Measurements from ENCODE around the gene SIGLEC1. TPM values are rescaled to one million over a fixed set of nuclear protein-coding genes. Genes with fewer than 3 reads are reported as not detected.

The SIGLEC1 gene
- total and polyA plus RNA-seq, 4 experiments from 2014 or later: 0.30 to 0.32 TPM; not detected in 2

- H3K27ac Mint-ChIP-seq: peak overlapping the region in 6 of 7 donors; percentile 30 to 85 (median 64)
These were observed 39.4 kb upstream of the SIGLEC1 start for GRCh38 chr20:3751675-3752385.

GRCh38 chr20:3751305-3751674 lies 38.9 kb upstream of the SIGLEC1 start:
- Histone ChIP-seq H3K27ac (ENCODE audit: low read depth, low read length) (no peak overlapping the region), H3K4me1 (ENCODE audit: insufficient read depth, low read length) (no peaks in the 10 kb centered on the region), H3K4me3 (ENCODE audit: low read length in 2 of 2) (no peak overlapping the region), H3K9me3 (ENCODE audit: control insufficient read depth in 1 of 2, low read length in 2 of 2) (no peaks in the 10 kb centered on the region), H3K27me3 (ENCODE audit: insufficient read depth, low read length) (no peaks in the 10 kb centered on the region), H3K36me3 (ENCODE audit: insufficient read depth, low read length) (no peaks in the 10 kb centered on the region)
- peaks cover 2 to 14% (median 12%) of the 10 kb centered on the region in 4 donors for H3K4me1 Mint-ChIP-seq
- CTCF ChIA-PET (ENCODE audit: partially characterized antibody): interaction anchor here (0.7 to 6.2 kb wide), 7 partner anchors 9 to 258 kb away, joined by 3 to 64 read pairs (median 3); partner anchors contain the start of gene ADISSP
- H3K27me3 Mint-ChIP-seq: peaks cover 0 to 3% of the 10 kb centered on the region in 2 donors
- no peak overlapping the region for H3K27ac Mint-ChIP-seq
- no peak for DNase-seq
- peak overlapping the region in 4 of 8 donors; percentile 25 to 65 (median 50) for H3K4me3 Mint-ChIP-seq
- H3K9me3 Mint-ChIP-seq: peaks cover 0 to 2% (median 0%) of the 10 kb centered on the region in 8 donors
- intact Hi-C loops (cut with micrococcal nuclease): no loop called here
- H3K36me3 Mint-ChIP-seq: peaks cover 0 to 3% of the 10 kb centered on the region in 2 donors
- POLR2A ChIA-PET (ENCODE audit: partially characterized antibody): interaction anchor here (0.5 to 1.2 kb wide), 2 partner anchors 33 to 1378 kb away, joined by 3 read pairs; no protein-coding TSS in a partner anchor

More at GRCh38 chr20:3751675-3752385, 39.4 kb upstream of the SIGLEC1 start:
- DNase-seq: peak; percentile 34 to 73 (median 52)
- Histone ChIP-seq H3K9me3 (ENCODE audit: control insufficient read depth in 1 of 2, low read length in 2 of 2) (no peaks in the 10 kb centered on the region), H3K4me1 (ENCODE audit: insufficient read depth, low read length) (no peaks in the 10 kb centered on the region), H3K27ac (ENCODE audit: low read depth, low read length) (no peak overlapping the region), H3K36me3 (ENCODE audit: insufficient read depth, low read length) (no peaks in the 10 kb centered on the region), H3K4me3 (ENCODE audit: low read length in 2 of 2) (peak overlapping the region in 1 of 2 donors; percentile 23), H3K27me3 (ENCODE audit: insufficient read depth, low read length) (no peaks in the 10 kb centered on the region)
- Mint-ChIP-seq H3K4me1 (peaks cover 2 to 14% (median 12%) of the 10 kb centered on the region in 4 donors), H3K27me3 (peaks cover 0 to 3% of the 10 kb centered on the region in 2 donors), H3K9me3 (peaks cover 0 to 2% (median 0%) of the 10 kb centered on the region in 8 donors), H3K36me3 (peaks cover 3 to 4% of the 10 kb centered on the region in 2 donors), H3K4me3 (peak overlapping the region in 7 of 8 donors; percentile 50 to 78 (median 76))
- intact Hi-C loops (cut with micrococcal nuclease): no loop called here
- CTCF ChIA-PET (ENCODE audit: partially characterized antibody): interaction anchor here (1.0 to 6.2 kb wide), 8 partner anchors 9 to 341 kb away, joined by 3 to 64 read pairs (median 5); partner anchors contain the start of genes ADISSP and AP5S1
- POLR2A ChIA-PET (ENCODE audit: partially characterized antibody): interaction anchor here (1.2 kb wide), 1 partner anchor 33 kb away, joined by 3 read pairs; no protein-coding TSS in a partner anchor

- H3K4me1 ChIP-seq (ENCODE audit: insufficient read depth, low read length): peaks cover 7% of the 10 kb centered on the region
- CTCF ChIA-PET (ENCODE audit: partially characterized antibody): interaction anchor here (1.7 to 6.2 kb wide), 3 partner anchors 11 to 105 kb away, joined by 7 to 64 read pairs (median 38); partner anchors contain the start of gene ADISSP
- H3K9me3 ChIP-seq (ENCODE audit: control insufficient read depth in 1 of 2, low read length in 2 of 2): no peaks in the 10 kb centered on the region
- no peaks in the 10 kb centered on the region for H3K27me3 ChIP-seq (ENCODE audit: insufficient read depth, low read length)
- POLR2A ChIA-PET (ENCODE audit: partially characterized antibody): interaction anchor here (1.0 kb wide), 1 partner anchor 18 kb away, joined by 3 read pairs; the partner anchor contains the start of gene ADISSP
- Mint-ChIP-seq H3K27me3 (peaks cover 0 to 3% of the 10 kb centered on the region in 2 donors), H3K36me3 (peaks cover 0 to 3% of the 10 kb centered on the region in 2 donors), H3K9me3 (peaks cover 0 to 2% (median 0%) of the 10 kb centered on the region in 8 donors), H3K4me3 (no peak overlapping the region), H3K27ac (no peak overlapping the region), H3K4me1 (peaks cover 2 to 21% (median 17%) of the 10 kb centered on the region in 4 donors)
- DNase-seq: no peak
- no peaks in the 10 kb centered on the region for H3K36me3 ChIP-seq (ENCODE audit: insufficient read depth, low read length)
- no peak overlapping the region for H3K27ac ChIP-seq (ENCODE audit: low read depth, low read length)
- intact Hi-C loops (cut with micrococcal nuclease): no loop called here
- H3K4me3 ChIP-seq (ENCODE audit: low read length in 2 of 2): no peak overlapping the region
These were observed 37.5 kb upstream of the SIGLEC1 start for GRCh38 chr20:3749689-3750531.

- no peak for DNase-seq
- POLR2A ChIA-PET (ENCODE audit: partially characterized antibody): interaction anchor here (1.0 kb wide), 1 partner anchor 19 kb away, joined by 3 read pairs; the partner anchor contains the start of gene ADISSP
- intact Hi-C loops (cut with micrococcal nuclease): no loop called here
- H3K36me3 Mint-ChIP-seq: no peaks in the 10 kb centered on the region
- H3K27ac ChIP-seq (ENCODE audit: low read depth, low read length): no peak overlapping the region
- H3K4me3 Mint-ChIP-seq: no peak overlapping the region
- H3K9me3 Mint-ChIP-seq: peaks cover 0 to 2% (median 0%) of the 10 kb centered on the region in 8 donors
- no peak overlapping the region for H3K4me3 ChIP-seq (ENCODE audit: low read length in 2 of 2)
- no peaks in the 10 kb centered on the region for H3K36me3 ChIP-seq (ENCODE audit: insufficient read depth, low read length)
- H3K27me3 Mint-ChIP-seq: peaks cover 5 to 6% of the 10 kb centered on the region in 2 donors
- H3K9me3 ChIP-seq (ENCODE audit: control insufficient read depth in 1 of 2, low read length in 2 of 2): no peaks in the 10 kb centered on the region
- CTCF ChIA-PET (ENCODE audit: partially characterized antibody): interaction anchor here (1.7 kb wide), 1 partner anchor 8 kb away, joined by 4 read pairs; no protein-coding TSS in a partner anchor
- H3K27ac Mint-ChIP-seq: peak overlapping the region in 1 of 7 donors; percentile 6
- no peaks in the 10 kb centered on the region for H3K27me3 ChIP-seq (ENCODE audit: insufficient read depth, low read length)
- H3K4me1 ChIP-seq (ENCODE audit: insufficient read depth, low read length): peaks cover 12% of the 10 kb centered on the region
- H3K4me1 Mint-ChIP-seq: peaks cover 8 to 28% (median 23%) of the 10 kb centered on the region in 4 donors
These were observed 36.8 kb upstream of the SIGLEC1 start for GRCh38 chr20:3749087-3749688.

GRCh38 chr20:3748073-3748472 lies 35.7 kb upstream of the SIGLEC1 start:
- no peaks in the 10 kb centered on the region for H3K36me3 ChIP-seq (ENCODE audit: insufficient read depth, low read length)
- H3K4me3 Mint-ChIP-seq: no peak overlapping the region
- POLR2A ChIA-PET (ENCODE audit: partially characterized antibody): no interaction called here
- no peaks in the 10 kb centered on the region for H3K27me3 ChIP-seq (ENCODE audit: insufficient read depth, low read length)
- peaks cover 0 to 2% (median 0%) of the 10 kb centered on the region in 8 donors for H3K9me3 Mint-ChIP-seq
- no peaks in the 10 kb centered on the region for H3K9me3 ChIP-seq (ENCODE audit: control insufficient read depth in 1 of 2, low read length in 2 of 2)
- H3K4me3 ChIP-seq (ENCODE audit: low read length in 2 of 2): no peak overlapping the region
- H3K27ac ChIP-seq (ENCODE audit: low read depth, low read length): no peak overlapping the region
- CTCF ChIA-PET (ENCODE audit: partially characterized antibody): interaction anchor here (1.7 kb wide), 1 partner anchor 9 kb away, joined by 4 read pairs; no protein-coding TSS in a partner anchor
- no peaks in the 10 kb centered on the region for H3K36me3 Mint-ChIP-seq
- DNase-seq: no peak
- H3K27ac Mint-ChIP-seq: no peak overlapping the region
- peaks cover 12% of the 10 kb centered on the region for H3K4me1 ChIP-seq (ENCODE audit: insufficient read depth, low read length)
- peaks cover 5 to 6% of the 10 kb centered on the region in 2 donors for H3K27me3 Mint-ChIP-seq
- peaks cover 7 to 29% (median 22%) of the 10 kb centered on the region in 4 donors for H3K4me1 Mint-ChIP-seq
- intact Hi-C loops (cut with micrococcal nuclease): no loop called here

- no peak overlapping the region for H3K4me3 Mint-ChIP-seq
- ChIA-PET CTCF (ENCODE audit: partially characterized antibody) (interaction anchor here (1.7 kb wide), 1 partner anchor 10 kb away, joined by 4 read pairs; no protein-coding TSS in a partner anchor), POLR2A (ENCODE audit: partially characterized antibody) (no interaction called here)
- Histone ChIP-seq H3K9me3 (ENCODE audit: control insufficient read depth in 1 of 2, low read length in 2 of 2) (no peaks in the 10 kb centered on the region), H3K27me3 (ENCODE audit: insufficient read depth, low read length) (no peaks in the 10 kb centered on the region), H3K36me3 (ENCODE audit: insufficient read depth, low read length) (no peaks in the 10 kb centered on the region), H3K4me1 (ENCODE audit: insufficient read depth, low read length) (peaks cover 12% of the 10 kb centered on the region), H3K4me3 (ENCODE audit: low read length in 2 of 2) (no peak overlapping the region), H3K27ac (ENCODE audit: low read depth, low read length) (no peak overlapping the region)
- H3K27me3 Mint-ChIP-seq: peaks cover 5 to 6% of the 10 kb centered on the region in 2 donors
- H3K4me1 Mint-ChIP-seq: peaks cover 7 to 27% (median 17%) of the 10 kb centered on the region in 4 donors
- H3K9me3 Mint-ChIP-seq: peaks cover 0 to 2% (median 0%) of the 10 kb centered on the region in 8 donors
- H3K27ac Mint-ChIP-seq: no peak overlapping the region
- no peaks in the 10 kb centered on the region for H3K36me3 Mint-ChIP-seq
- intact Hi-C loops (cut with micrococcal nuclease): no loop called here
- no peak for DNase-seq
These were observed 35.1 kb upstream of the SIGLEC1 start for GRCh38 chr20:3747471-3747870.

All from CD4-positive, alpha-beta memory T cell (primary cell).